DOHH2 (cell line): Measurements from ENCODE around the gene OSBPL8.

ENCODE experiments used
- H3F3A ChIP-seq: fragments of 200-600 bp; sonication (generic), shearing (Covaris generic); 2 replicates; pipeline ENCODE4 v1.6.0; 2016; ENCODE audit warnings: antibody characterized with exemption, mild to moderate bottlenecking; ENCODE audit not compliant: control insufficient read depth, insufficient read depth
- H3K27ac ChIP-seq: fragments of 200-600 bp; sonication (generic); 2 replicates; pipeline ENCODE4 v1.5.1; 2014; ENCODE audit warnings: low read depth, mild to moderate bottlenecking, low read length, moderate library complexity
- H3K27me3 ChIP-seq: fragments of 200-600 bp; sonication (generic); 2 replicates; pipeline ENCODE4 v1.6.1; 2014; ENCODE audit warnings: mild to moderate bottlenecking, low read length, mixed read lengths; ENCODE audit not compliant: control insufficient read depth
- H3K36me3 ChIP-seq: fragments of 200-600 bp; sonication (generic); 2 replicates; pipeline ENCODE4 v1.6.1; 2014; ENCODE audit warnings: mild to moderate bottlenecking, low read length, moderate library complexity, mixed read lengths; ENCODE audit not compliant: control insufficient read depth
- H3K4me1 ChIP-seq: fragments of 200-600 bp; sonication (generic); 2 replicates; pipeline ENCODE4 v1.6.1; 2014; ENCODE audit warnings: mild to moderate bottlenecking, low read length, mixed read lengths; ENCODE audit not compliant: control insufficient read depth
- H3K4me2 ChIP-seq: fragments of 200-600 bp; sonication (generic); 2 replicates; pipeline ENCODE4 v1.6.0; 2014; ENCODE audit warnings: mild to moderate bottlenecking, low read length, moderate library complexity
- H3K4me3 ChIP-seq: fragments of 200-600 bp; sonication (generic); 2 replicates; pipeline ENCODE4 v1.5.1; 2014; ENCODE audit warnings: mild to moderate bottlenecking, low read length, mixed read lengths
- H3K79me2 ChIP-seq: fragments of 200-600 bp; sonication (generic); 2 replicates; pipeline ENCODE4 v1.6.1; 2014; ENCODE audit warnings: mild to moderate bottlenecking, low read length, mixed read lengths; ENCODE audit not compliant: control insufficient read depth
- H3K9me2 ChIP-seq: fragments of 200-600 bp; sonication (generic); replicated peaks from 2 replicates; pipeline ENCODE4 v1.6.1; 2014; ENCODE audit warnings: mild to moderate bottlenecking, low read length, mixed read lengths; ENCODE audit not compliant: control insufficient read depth
- H3K9me3 ChIP-seq: fragments of 200-600 bp; sonication (generic); 2 replicates; pipeline ENCODE4 v1.6.1; 2014; ENCODE audit warnings: antibody characterized with exemption, low read length, mixed read lengths; ENCODE audit not compliant: control insufficient read depth, insufficient read depth
- H4K20me1 ChIP-seq: fragments of 200-600 bp; sonication (generic); 2 replicates; pipeline ENCODE4 v1.6.0; 2014; ENCODE audit warnings: low read depth, mild to moderate bottlenecking, antibody characterized with exemption, low read length, moderate library complexity; ENCODE audit not compliant: control insufficient read depth, insufficient read depth
- EZH2phosphoT487 ChIP-seq: fragments of 200-600 bp; sonication (generic); IDR thresholded peaks from 2 replicates; pipeline ENCODE4 v1.6.1; 2017; ENCODE audit warnings: borderline replicate concordance, mild to moderate bottlenecking, antibody characterized with exemption, low read length, moderate library complexity, mixed read lengths
- TF ChIP-seq, protein P1 (sequence below): fragments of 200-600 bp; sonication (generic); IDR thresholded peaks from one replicate; pipeline ENCODE4 v1.5.1; 2014; ENCODE audit warnings: antibody characterized with exemption, mild to moderate bottlenecking, low read depth, low read length; ENCODE audit not compliant: poor library complexity, severe bottlenecking

The OSBPL8 gene

DNA sequence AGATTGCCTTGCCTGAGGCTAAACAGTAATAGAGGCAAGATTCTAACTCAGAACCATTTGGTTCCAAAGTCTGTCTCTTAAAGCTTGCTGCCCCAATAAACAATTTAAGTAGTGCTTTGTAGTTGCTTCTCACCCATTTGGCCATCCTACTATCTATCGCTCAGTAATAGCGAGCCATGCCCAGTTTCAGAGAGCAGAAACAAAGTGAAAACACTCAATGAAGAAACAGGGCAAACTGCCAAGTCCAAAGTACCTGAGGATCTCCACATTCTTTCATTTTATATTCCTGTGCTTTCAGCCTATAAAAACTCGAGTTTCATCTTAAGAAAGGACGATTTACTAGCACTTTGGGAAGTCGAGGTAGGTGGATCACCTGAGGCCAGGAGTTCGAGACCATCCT, 108.0 kb downstream of the OSBPL8 start:
- Histone ChIP-seq H3K27ac (no peak overlapping the region), H4K20me1 (no peaks in the 10 kb centered on the region), H3K9me2 (no peaks in the 10 kb centered on the region), H3K4me1 (no peaks in the 10 kb centered on the region), H3F3A (0 out of 2 replicates have a peak, but pooled peaks cover 1% of the 10 kb centered on the region), H3K4me2 (no peak overlapping the region), H3K27me3 (no peaks in the 10 kb centered on the region), H3K4me3 (no peak overlapping the region), H3K36me3 (peaks cover 9% of the 10 kb centered on the region), H3K79me2 (no peaks in the 10 kb centered on the region), H3K9me3 (no peaks in the 10 kb centered on the region)
- TF ChIP-seq EZH2phosphoT487 = no peak
- TF ChIP-seq, protein P1, sequence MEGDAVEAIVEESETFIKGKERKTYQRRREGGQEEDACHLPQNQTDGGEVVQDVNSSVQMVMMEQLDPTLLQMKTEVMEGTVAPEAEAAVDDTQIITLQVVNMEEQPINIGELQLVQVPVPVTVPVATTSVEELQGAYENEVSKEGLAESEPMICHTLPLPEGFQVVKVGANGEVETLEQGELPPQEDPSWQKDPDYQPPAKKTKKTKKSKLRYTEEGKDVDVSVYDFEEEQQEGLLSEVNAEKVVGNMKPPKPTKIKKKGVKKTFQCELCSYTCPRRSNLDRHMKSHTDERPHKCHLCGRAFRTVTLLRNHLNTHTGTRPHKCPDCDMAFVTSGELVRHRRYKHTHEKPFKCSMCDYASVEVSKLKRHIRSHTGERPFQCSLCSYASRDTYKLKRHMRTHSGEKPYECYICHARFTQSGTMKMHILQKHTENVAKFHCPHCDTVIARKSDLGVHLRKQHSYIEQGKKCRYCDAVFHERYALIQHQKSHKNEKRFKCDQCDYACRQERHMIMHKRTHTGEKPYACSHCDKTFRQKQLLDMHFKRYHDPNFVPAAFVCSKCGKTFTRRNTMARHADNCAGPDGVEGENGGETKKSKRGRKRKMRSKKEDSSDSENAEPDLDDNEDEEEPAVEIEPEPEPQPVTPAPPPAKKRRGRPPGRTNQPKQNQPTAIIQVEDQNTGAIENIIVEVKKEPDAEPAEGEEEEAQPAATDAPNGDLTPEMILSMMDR = no peak

- TF ChIP-seq, protein P1 = no peak
- TF ChIP-seq EZH2phosphoT487 = no peak
- H3K27ac ChIP-seq = no peak overlapping the region
Measured at GRCh38 chr12:76450690-76451089, 108.9 kb downstream of the OSBPL8 start.

GRCh38 chr12:76449993-76450392, 109.6 kb downstream of the OSBPL8 start:
- Histone ChIP-seq H3K4me3 (no peak overlapping the region), H3K4me2 (no peak overlapping the region), H3K36me3 (peaks cover 9% of the 10 kb centered on the region), H3K79me2 (no peaks in the 10 kb centered on the region), H3K9me2 (no peaks in the 10 kb centered on the region), H3F3A (no peaks in the 10 kb centered on the region), H3K4me1 (no peaks in the 10 kb centered on the region), H4K20me1 (no peaks in the 10 kb centered on the region), H3K9me3 (no peaks in the 10 kb centered on the region), H3K27me3 (no peaks in the 10 kb centered on the region), H3K27ac (no peak overlapping the region)
- TF ChIP-seq, protein P1 = no peak
- no peak for TF ChIP-seq EZH2phosphoT487

More at GRCh38 chr12:76450690-76451089, 108.9 kb downstream of the OSBPL8 start:
- H3K4me1 ChIP-seq = no peaks in the 10 kb centered on the region
- no peak overlapping the region for H3K4me2 ChIP-seq
- no peaks in the 10 kb centered on the region for H4K20me1 ChIP-seq
- H3F3A ChIP-seq = no peaks in the 10 kb centered on the region
- no peaks in the 10 kb centered on the region for H3K27me3 ChIP-seq
- peaks cover 9% of the 10 kb centered on the region for H3K36me3 ChIP-seq
- H3K9me3 ChIP-seq = no peaks in the 10 kb centered on the region
- no peaks in the 10 kb centered on the region for H3K9me2 ChIP-seq
- H3K79me2 ChIP-seq = no peaks in the 10 kb centered on the region
- H3K4me3 ChIP-seq = no peak overlapping the region

GRCh38 chr12:76449583-76449982, 110.0 kb downstream of the OSBPL8 start:
- no peak overlapping the region for H3K4me2 ChIP-seq
- TF ChIP-seq EZH2phosphoT487 = no peak
- TF ChIP-seq, protein P1 = no peak
- no peak overlapping the region for H3K4me3 ChIP-seq
- H3K9me3 ChIP-seq = no peaks in the 10 kb centered on the region
- no peaks in the 10 kb centered on the region for H3F3A ChIP-seq
- H3K4me1 ChIP-seq = no peaks in the 10 kb centered on the region
- no peaks in the 10 kb centered on the region for H3K9me2 ChIP-seq
- no peak overlapping the region for H3K27ac ChIP-seq
- no peaks in the 10 kb centered on the region for H3K27me3 ChIP-seq
- H4K20me1 ChIP-seq = no peaks in the 10 kb centered on the region
- peaks cover 9% of the 10 kb centered on the region for H3K36me3 ChIP-seq
- H3K79me2 ChIP-seq = no peaks in the 10 kb centered on the region
